Measurements from ENCODE around the gene PSMB11. TPM values are rescaled to one million over a fixed set of nuclear protein-coding genes. Genes with fewer than 3 reads are reported as not detected.

PSMB11 gene
- total RNA-seq, 4 donors from 2014 or later = not detected

- Histone ChIP-seq H3K4me1 (peaks cover 12 to 30% (median 14%) of the 10 kb centered on the region in 3 donors), H3K4me3 (peak overlapping the region; percentile 66 to 86 (median 73)), H3K27me3 (no peaks in the 10 kb centered on the region), H3K36me3 (peaks cover 13 to 32% (median 27%) of the 10 kb centered on the region in 3 donors), H3K9me3 (no peaks in the 10 kb centered on the region), H3K27ac (peak overlapping the region in 1 of 4 donors; percentile 87)
- TF ChIP-seq CTCF (IDR thresholded peaks at IDR 0.05) (peak; percentile 43 to 65 (median 56)), POLR2A (IDR thresholded peaks at IDR 0.05) (no peak)
- intact Hi-C loops (cut with DNase I) = loop anchor here (5.0 kb wide), 1 partner anchor 69 kb away; no protein-coding TSS in a partner anchor
- DNase-seq = no peak
- 3 to 8% methylated on average over 13 to 17 of the region's 17 CpGs for WGBS, 2 donors
Observed at GRCh38 chr14:23056145-23056955, 14.3 kb downstream of the PSMB11 start.

DNA sequence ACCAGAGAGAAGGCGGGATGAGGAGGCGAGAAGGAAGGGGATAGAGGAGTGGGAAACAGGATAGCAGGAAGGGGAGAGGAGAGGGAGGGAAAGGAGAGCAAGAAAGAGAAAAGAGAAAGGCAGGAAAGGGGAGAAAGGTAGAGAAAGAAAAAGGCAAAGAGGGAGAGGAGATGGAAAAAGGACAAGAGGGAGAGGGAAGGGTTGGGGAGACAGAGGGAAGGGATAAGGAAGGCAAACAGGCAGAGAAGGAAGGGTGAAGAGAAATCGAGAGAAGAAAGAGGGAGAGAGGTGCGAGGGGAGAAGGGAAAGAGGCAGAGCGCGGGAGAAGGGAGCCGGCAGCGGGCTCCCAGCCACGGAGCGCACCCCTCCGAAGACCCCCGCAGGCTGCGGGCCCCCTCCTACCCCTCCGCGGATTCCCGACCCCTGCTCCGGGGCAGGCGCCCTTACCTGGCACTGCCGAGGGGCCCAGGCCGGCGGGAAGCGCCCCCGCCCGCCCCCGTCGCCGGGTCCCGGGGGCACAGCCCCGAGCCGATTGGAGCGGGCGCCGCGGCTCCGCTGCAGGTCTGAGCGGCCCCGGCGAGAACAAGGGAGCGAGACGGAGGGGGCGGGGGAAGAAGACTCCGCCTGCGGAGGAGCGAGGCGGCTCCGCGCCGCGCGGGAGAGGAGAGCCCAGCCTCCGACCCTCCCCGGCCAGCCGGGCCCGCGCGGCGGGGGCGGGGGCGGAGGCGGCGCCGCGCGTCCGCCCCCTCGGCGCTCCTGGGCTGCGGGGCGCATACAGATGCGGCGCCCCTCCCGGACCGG is 15.1 kb downstream of the PSMB11 start, which contains the start of gene CDH24:
CDH24 (minus strand) TSS at position 565 of the 801 bp plus-strand sequence. CDS start 1,787 bp downstream, outside the sequence.
- Histone ChIP-seq H3K4me3 (peak within 1 kb of the TSS; percentile 66 to 86 (median 73)), H3K36me3 (peaks cover 16 to 40% (median 31%) of the 10 kb centered on the region in 3 donors), H3K4me1 (peaks cover 15 to 33% (median 18%) of the 10 kb centered on the region in 3 donors), H3K9me3 (no peaks in the 10 kb centered on the region), H3K27me3 (no peaks in the 10 kb centered on the region), H3K27ac (peak within 1 kb of the TSS; percentile 78 to 87 (median 85))
- peak in 1 of 4 donors; percentile 56 for TF ChIP-seq POLR2A (IDR thresholded peaks at IDR 0.05)
- no peak for TF ChIP-seq CTCF (IDR thresholded peaks at IDR 0.05)
- intact Hi-C loops (cut with DNase I) = loop anchor here (5.0 kb wide), 1 partner anchor 70 kb away; no protein-coding TSS in a partner anchor
- 3 to 6% methylated on average over 17 to 21 of the region's 73 CpGs for WGBS, 2 donors
- DNase-seq = no peak

DNA sequence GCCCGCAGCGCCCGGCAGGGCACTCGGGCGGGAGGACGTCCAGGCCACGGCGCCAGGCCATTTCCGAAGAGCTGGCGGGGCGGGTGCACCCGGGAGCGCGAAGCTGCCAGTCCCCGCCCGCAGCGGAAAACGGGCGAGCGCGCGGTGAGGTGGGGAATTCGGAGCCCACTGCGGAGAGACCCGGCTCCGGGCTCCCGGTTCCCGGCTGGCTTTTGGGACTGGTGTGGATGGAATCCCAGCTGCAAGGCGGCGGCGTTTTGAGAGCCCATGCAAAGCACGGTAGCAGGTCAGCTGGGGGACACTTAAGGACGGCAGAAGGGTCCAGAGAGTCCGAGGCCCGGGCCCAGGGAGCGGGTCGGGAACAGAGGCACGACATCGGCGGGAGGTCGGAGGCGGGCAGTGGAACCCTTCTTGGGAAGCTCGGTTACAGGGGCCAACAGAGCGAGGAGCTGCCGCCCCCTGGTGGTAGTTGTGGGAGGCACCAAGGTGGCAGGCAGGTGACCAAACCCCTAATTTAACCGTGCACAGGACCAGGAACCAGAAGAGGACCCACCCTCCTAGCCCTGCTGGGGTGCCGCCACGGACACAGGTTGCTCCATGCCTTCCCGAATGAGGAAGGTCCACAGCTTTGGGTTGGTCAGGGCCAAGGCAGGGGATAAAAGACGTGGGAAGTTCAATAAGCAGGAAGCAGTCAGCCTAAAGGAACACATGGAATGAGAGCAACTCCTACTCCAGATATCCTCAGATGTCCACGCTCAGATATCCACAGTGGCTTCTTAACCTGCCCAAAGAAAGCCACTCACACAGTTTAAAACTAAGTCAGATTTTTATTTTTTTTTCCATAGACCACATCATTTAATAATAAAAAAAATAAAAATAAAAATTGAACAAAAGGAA is 16.0 kb downstream of the PSMB11 start:
- no peak for TF ChIP-seq POLR2A (IDR thresholded peaks at IDR 0.05)
- TF ChIP-seq CTCF (IDR thresholded peaks at IDR 0.05) = peak; percentile 90 to 97 (median 95)
- Histone ChIP-seq H3K4me1 (peaks cover 18 to 41% (median 23%) of the 10 kb centered on the region in 3 donors), H3K4me3 (peak overlapping the region; percentile 66 to 86 (median 73)), H3K27ac (peak overlapping the region; percentile 78 to 87 (median 85)), H3K27me3 (no peaks in the 10 kb centered on the region), H3K36me3 (peaks cover 25 to 49% (median 38%) of the 10 kb centered on the region in 3 donors), H3K9me3 (no peaks in the 10 kb centered on the region)
- 3% methylated on average over 6 to 15 of the region's 51 CpGs for WGBS, 2 donors
- intact Hi-C loops (cut with DNase I) = loop anchor here (5.0 kb wide), 1 partner anchor 71 kb away; no protein-coding TSS in a partner anchor
- DNase-seq = no peak

- peaks cover 31 to 58% (median 47%) of the 10 kb centered on the region in 3 donors for H3K36me3 ChIP-seq
- 85 to 88% methylated on average over 32 of the region's 32 CpGs for WGBS, 2 donors
Observed at GRCh38 chr14:23058654-23059504, 16.9 kb downstream of the PSMB11 start.

More at GRCh38 chr14:23058654-23059504, 16.9 kb downstream of the PSMB11 start:
- no peak for DNase-seq
- intact Hi-C loops (cut with DNase I) = loop anchor here (5.0 kb wide), 1 partner anchor 72 kb away; no protein-coding TSS in a partner anchor
- Histone ChIP-seq H3K27me3 (no peaks in the 10 kb centered on the region), H3K4me1 (peaks cover 18 to 42% (median 23%) of the 10 kb centered on the region in 3 donors), H3K9me3 (no peaks in the 10 kb centered on the region), H3K27ac (peak overlapping the region in 2 of 4 donors; percentile 85 to 87), H3K4me3 (no peak overlapping the region)
- TF ChIP-seq POLR2A (IDR thresholded peaks at IDR 0.05) (no peak), CTCF (IDR thresholded peaks at IDR 0.05) (no peak)
